ENCODE measurements around the gene KIF26A.
A peak's percentile ranks its signal among the peaks of the same experiment; 100 is the strongest.

DNA sequence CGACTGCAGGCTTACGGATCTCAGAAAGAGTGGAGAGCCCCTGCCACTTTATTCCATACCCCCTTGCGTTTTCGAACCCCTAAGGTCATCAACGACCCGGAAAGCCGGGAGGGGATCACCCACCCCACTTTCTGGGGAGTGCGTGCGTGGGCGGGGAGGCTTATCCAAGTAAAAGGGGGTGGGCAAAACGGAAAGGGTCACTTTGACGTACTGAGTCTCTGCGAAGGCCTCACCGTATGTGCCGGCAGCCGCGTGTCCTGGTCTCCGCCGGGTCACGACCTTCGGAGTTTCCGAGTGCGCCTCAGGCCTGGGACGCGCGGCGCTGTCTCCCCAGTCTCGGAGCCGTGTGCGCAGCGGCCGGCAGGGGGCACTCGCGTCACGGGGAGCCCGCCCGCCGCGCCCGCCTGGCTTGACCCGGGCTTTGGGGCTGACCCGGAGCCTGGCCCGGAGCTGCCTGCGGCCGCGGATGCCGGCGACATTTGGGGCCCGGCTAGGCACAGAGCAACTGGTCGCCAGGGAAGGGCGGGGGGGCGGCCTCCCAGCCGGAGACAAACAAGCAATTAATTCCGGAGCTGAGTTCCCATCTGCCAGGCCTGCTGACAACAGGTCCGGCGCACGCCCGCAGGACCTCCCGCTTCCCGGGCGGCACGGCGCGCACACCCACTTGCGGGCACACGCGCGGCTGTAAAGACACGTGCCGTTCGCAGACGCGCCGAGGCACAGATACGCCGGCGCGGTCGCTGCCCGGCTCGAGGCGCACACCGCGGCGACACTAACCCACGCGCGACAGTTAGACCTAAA lies 890 bp upstream of the KIF26A start:
- TF ChIP-seq, protein P1, sequence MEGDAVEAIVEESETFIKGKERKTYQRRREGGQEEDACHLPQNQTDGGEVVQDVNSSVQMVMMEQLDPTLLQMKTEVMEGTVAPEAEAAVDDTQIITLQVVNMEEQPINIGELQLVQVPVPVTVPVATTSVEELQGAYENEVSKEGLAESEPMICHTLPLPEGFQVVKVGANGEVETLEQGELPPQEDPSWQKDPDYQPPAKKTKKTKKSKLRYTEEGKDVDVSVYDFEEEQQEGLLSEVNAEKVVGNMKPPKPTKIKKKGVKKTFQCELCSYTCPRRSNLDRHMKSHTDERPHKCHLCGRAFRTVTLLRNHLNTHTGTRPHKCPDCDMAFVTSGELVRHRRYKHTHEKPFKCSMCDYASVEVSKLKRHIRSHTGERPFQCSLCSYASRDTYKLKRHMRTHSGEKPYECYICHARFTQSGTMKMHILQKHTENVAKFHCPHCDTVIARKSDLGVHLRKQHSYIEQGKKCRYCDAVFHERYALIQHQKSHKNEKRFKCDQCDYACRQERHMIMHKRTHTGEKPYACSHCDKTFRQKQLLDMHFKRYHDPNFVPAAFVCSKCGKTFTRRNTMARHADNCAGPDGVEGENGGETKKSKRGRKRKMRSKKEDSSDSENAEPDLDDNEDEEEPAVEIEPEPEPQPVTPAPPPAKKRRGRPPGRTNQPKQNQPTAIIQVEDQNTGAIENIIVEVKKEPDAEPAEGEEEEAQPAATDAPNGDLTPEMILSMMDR (conservative IDR thresholded peaks at IDR 0.05; ENCODE audit: low read depth, low read length): peak; percentile 55
- TF ChIP-seq SMC3 (IDR thresholded peaks at IDR 0.05; ENCODE audit: low read depth, low read length) (no peak), NFE2L2 (IDR thresholded peaks at IDR 0.05; ENCODE audit: low read depth, low read length) (no peak), RFX5 (IDR thresholded peaks at IDR 0.05; ENCODE audit: low read depth, low read length) (no peak), MAFK (IDR thresholded peaks at IDR 0.05; ENCODE audit: low read depth, low read length) (no peak), POLR2A (IDR thresholded peaks at IDR 0.05; ENCODE audit: low read depth, low read length) (no peak), CEBPB (IDR thresholded peaks at IDR 0.05; ENCODE audit: low read depth, low read length) (no peak), RAD21 (IDR thresholded peaks at IDR 0.05; ENCODE audit: low read length) (peak; percentile 60), CHD1 (IDR thresholded peaks at IDR 0.05; ENCODE audit: low read depth, low read length) (no peak), BHLHE40 (IDR thresholded peaks at IDR 0.05; ENCODE audit: low read depth, low read length) (no peak)

Measured in IMR-90 (cell line).